LoVo (cell line): ENCODE measurements around the gene CLC.
"Not testable (repeated sequence)": the region's sequence is repeated elsewhere in the genome, so short reads cannot be mapped to it uniquely, and the experiment has no call there.

Source experiments
- DNase-seq: peaks from one replicate; pipeline ENCODE4 v3.0.0-alpha.2; 2016; ENCODE audit warnings: low spot score

CLC gene

DNA sequence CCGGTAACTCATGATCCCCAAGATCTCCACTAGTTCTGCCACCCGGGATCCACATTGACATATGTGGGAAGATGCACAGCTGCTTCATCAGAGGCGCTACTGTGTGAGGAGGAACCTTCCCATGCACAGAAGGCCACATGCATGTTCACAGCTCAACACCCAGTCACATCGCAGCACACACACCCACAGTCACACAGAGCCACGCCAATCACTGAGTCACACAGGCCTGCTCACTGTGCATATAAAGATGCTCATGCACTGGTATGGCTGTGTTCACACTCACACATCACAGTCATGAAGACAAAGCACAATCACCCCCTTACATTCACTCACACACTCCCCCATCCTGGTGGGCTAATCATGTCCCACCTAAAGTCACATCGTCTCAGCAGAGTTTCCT is 9.8 kb downstream of the CLC start:
- no peak for DNase-seq

DNA sequence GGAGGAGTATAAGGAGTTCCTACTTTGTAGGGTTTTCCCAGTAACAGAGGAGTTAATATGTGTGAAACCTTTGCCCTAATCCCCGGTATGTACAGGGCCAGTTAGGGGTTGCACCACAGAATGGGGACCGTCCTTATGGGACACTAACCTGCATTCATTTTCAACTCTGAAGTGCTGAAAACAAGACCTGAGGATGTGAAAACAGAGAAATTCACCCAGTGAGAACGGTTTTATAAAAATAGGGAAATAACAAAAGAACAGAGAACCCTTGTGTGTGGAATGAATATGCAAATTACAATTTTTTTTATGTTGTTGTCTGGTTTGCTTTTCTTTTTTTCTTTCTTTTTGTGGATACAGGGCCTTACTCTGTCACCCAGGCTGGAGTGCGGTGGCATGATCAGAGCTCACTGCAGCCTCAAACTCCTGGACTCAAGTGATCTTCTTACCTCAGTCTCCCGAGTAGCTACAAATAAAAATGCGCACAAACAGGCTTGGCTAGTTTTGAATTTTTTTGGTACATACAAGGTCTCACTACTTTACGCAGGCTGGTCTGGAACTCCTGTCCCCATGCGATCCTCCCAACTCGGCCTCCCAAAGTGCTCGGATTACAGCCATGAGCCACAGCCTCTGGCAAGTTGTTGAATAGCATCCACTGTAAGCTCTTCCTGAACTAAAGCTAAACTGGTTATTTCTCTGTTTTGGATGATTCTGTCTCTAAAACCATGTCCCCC is 10.6 kb downstream of the CLC start:
- no peak for DNase-seq

- DNase-seq: no peak
These were observed 11.8 kb downstream of the CLC start for GRCh38 chr19:39725995-39726394.

- not testable (repeated sequence) for DNase-seq
These were observed 17.7 kb downstream of the CLC start for GRCh38 chr19:39720144-39720543.

DNA sequence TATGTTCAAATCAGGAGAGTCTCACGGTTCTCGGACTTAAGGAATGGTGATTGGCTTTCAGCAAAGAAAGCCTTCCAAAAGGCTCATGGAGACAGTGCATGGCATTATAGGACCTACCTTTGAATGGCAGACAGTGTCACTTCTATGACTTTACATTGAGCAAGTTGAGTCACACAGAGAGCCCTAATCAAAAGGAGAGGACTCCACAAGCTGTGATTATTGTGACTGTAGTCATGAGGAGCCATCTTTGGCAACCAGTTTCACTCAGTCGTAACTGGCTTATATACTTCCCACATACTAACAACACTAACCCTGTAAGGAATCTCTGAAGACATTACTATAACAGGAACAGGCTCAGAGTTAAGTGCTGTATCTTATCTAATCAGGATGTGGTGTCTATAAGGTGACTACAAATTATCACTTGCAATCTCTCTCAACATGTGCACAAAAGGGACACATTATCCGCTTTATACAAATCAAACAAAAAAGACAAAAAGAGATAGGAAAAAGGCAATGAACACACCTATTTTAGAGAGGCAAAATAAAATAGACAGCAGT is 27.4 kb downstream of the CLC start:
- DNase-seq: no peak

DNA sequence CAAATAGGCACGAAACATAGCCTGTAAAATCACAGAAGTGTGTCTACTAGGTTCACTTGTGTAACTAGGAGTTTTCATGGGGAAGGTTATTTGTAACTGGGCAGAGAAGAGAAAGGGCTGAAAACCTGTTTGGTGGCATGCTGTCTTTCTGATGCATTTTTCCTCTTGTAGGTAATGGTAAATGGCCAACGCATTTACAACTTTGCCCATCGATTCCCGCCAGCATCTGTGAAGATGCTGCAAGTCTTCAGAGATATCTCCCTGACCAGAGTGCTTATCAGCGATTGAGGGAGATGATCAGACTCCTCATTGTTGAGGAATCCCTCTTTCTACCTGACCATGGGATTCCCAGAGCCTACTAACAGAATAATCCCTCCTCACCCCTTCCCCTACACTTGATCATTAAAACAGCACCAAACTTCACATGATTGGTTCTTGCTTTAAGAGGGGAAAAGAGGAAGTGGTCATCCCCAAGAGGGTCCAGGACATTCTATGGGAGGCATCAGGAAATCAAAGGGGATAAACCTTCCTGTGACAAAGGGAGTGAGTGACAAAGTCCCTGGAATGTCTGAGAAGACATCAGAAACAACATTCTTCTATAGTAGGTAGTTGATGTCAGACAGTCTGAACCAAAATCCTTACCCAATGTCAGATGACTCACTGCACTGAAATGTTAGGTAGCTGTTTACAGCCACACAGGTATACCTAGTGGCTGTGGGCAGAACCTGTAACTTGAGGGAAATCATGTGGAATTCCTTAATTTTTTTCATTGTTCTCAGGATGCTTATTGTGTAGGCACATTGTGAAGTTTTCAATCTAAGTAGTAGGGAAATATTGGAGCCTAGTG is 28.6 kb downstream of the CLC start:
- no peak for DNase-seq

GRCh38 chr19:39708594-39708993 is 29.2 kb downstream of the CLC start:
- DNase-seq: no peak

- DNase-seq: no peak
These were observed 32.1 kb downstream of the CLC start for GRCh38 chr19:39705578-39706188.

GRCh38 chr19:39704181-39705044 is 33.4 kb downstream of the CLC start, which contains the start of gene LGALS14:
LGALS14 (plus strand) TSS chr19:39704481; CDS start chr19:39704529, 48 bp downstream.
- DNase-seq: no peak

GRCh38 chr19:39701291-39701690 is 36.5 kb downstream of the CLC start:
- no peak for DNase-seq

DNA sequence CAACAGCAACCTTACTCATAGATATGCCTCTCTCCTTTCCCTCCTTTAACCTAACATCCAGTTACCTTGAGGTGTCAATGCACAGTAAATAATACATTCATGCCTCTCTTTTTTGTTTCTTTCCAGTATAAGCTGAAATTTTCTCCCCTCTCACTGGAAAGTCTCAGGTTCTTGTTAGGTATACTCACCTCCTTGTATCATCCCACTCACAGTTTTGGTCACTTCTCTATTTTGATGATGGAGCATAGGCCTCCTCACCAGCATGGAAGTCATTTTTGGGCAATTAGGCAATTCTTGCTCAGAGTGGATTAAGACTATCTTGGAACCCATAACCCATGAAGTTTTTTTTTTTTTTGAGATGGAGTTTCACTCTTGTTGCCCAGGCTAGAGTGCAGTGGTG is 39.3 kb downstream of the CLC start:
- no peak for DNase-seq

GRCh38 chr19:39696387-39696786 is 41.4 kb downstream of the CLC start:
- no peak for DNase-seq

DNA sequence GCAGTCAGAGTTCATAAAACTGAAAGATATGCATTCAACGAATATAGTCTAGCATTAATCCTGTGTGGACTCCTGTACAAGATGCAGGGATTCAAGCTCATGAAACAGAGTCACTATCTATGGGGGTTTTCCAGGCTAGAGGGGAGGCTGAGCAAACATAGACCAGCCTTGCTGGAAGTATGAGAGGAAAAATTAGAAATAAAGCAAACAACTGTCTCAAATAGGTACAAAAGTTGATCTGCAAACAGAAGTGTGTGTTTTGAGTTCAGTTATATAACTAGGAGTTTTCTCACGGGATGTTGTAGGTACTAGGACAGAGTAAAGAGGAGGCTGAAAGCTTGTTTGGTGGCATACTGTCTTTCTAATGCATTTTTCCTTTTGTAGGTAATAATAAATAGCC is 42.1 kb downstream of the CLC start:
- no peak for DNase-seq

DNA sequence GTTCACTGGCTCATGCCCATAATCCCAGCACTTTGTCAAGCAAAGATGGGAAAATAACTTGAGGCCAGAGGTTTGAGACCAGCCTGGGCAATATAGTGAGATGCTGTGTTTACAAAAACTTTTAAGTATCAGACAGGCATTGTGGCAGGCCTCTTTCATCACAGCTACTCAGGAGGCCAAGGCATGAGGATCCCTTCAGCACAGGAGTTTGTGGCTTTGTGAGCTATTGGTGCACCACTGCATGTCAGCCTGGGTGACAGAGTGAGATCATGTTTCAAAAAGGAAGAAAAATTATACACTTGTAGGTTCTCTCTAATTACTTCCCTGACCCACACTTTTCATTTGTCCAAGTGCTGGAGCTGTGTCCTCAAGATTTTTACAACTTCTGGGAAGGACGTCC is 45.0 kb downstream of the CLC start:
- no peak for DNase-seq

DNA sequence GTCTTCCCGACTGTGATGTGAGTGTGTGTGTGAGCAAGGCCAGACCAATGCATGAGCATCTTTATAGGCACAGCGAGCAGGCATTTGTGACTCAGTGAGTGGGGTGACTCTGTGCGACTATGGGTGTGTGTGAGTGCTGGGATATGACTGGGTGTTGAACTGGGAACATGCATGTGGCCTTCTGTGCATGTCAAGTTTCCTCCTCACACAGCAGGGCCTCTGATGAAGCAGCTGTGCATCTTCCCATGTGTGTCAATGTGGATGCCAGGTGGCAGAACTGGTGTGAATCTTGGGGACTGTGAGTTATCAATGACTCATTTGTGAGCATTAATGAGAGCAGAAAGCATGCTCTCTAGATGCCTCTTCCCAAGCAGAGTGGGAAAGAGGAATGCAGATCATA is 45.7 kb downstream of the CLC start:
- DNase-seq: no peak

DNA sequence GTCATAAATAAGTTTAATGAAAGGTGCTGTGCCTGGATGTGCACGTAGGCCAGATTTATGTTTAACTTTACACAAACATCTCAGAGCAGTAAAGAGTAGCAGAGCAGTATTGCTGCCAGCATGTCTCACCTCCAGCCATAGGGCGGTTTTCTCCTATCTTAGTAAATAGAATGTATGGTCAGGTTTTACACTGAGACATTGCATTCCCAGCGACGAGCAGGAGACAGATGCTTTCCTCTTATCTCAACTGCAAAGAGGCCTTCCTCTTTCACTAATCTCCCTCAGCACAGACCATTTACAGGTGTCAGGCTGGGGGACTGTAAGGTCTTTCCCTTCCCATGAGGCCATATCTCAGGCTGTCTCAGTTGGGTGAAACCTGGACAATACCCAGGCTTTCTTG is 49.2 kb downstream of the CLC start:
- not testable (repeated sequence) for DNase-seq

DNA sequence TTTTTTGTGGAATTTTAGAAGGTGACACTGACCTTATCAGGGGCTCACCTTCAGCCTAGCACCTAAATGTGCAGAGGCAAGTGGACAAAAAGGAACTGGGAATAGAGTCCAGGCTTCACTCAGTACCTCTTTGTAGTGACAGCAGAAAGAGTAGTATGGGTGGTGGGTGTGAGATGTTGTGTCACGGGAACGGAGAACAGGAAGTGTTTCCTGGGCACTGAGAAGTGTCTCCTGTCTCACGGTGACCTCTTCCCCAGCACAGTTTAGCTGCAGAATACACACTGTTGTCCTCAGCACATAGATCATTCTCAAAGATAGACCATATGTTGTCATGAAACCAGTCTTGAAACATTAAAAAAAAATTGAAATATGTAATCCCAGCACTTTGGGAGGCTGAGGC is 51.1 kb downstream of the CLC start:
- DNase-seq: no peak

GRCh38 chr19:39684267-39684666 is 53.6 kb downstream of the CLC start:
- no peak for DNase-seq

GRCh38 chr19:39681416-39681815 is 56.4 kb downstream of the CLC start:
- DNase-seq: no peak
